Cardiac fibroblast (primary cell): ENCODE measurements around the gene CYP2E1.
A peak's percentile ranks its signal among the peaks of the same experiment; 100 is the strongest.
"Not testable (repeated sequence)": the region's sequence is repeated elsewhere in the genome, so short reads cannot be mapped to it uniquely, and the experiment has no call there.

Source experiments
- DNase-seq, 2 donors: peaks; one replicate each; pipeline versions ENCODE4 v3.0.0 to v3.0.0-alpha.2; 2010; ENCODE audit warnings: low read depth in 2 of 2
- H3K4me3 ChIP-seq, 2 donors: replicated peaks in 1 of 2; 1 replicate in 1 of 2; 2 replicates in 1 of 2; pipeline ENCODE4 v1.5.1; 2011; ENCODE audit warnings: low read depth in 2 of 2, low read length in 2 of 2, mild to moderate bottlenecking in 2 of 2, moderate library complexity in 1 of 2
- CTCF ChIP-seq: IDR thresholded peaks from one replicate; pipeline ENCODE4 v1.5.1; 2011; ENCODE audit warnings: low read depth, mild to moderate bottlenecking, low read length, inconsistent platforms

The CYP2E1 gene

GRCh38 chr10:133536198-133536597 is 9.0 kb downstream of the CYP2E1 start:
- H3K4me3 ChIP-seq, result no peak overlapping the region
- TF ChIP-seq CTCF, result no peak
- no peak for DNase-seq

- peak in 1 of 2 donors; percentile 22 for DNase-seq
- H3K4me3 ChIP-seq, result no peak overlapping the region
- no peak for TF ChIP-seq CTCF
These were observed 10.7 kb downstream of the CYP2E1 start for GRCh38 chr10:133537546-133538545.

GRCh38 chr10:133541441-133541975 is 14.3 kb downstream of the CYP2E1 start:
- H3K4me3 ChIP-seq, DNase-seq: not testable (repeated sequence)

GRCh38 chr10:133544506-133544905 is 17.3 kb downstream of the CYP2E1 start:
- no peak overlapping the region for H3K4me3 ChIP-seq
- TF ChIP-seq CTCF, result no peak
- DNase-seq, result no peak

- TF ChIP-seq CTCF, result no peak
These were observed 27.4 kb downstream of the CYP2E1 start for GRCh38 chr10:133554600-133554999.

GRCh38 chr10:133555521-133555920 is 28.4 kb downstream of the CYP2E1 start:
- H3K4me3 ChIP-seq, result no peak overlapping the region
- DNase-seq, result no peak
- no peak for TF ChIP-seq CTCF

More at GRCh38 chr10:133554600-133554999, 27.4 kb downstream of the CYP2E1 start:
- no peak overlapping the region for H3K4me3 ChIP-seq
- no peak for DNase-seq

- H3K4me3 ChIP-seq, result no peak overlapping the region
- no peak for DNase-seq
- no peak for TF ChIP-seq CTCF
These were observed 30.2 kb downstream of the CYP2E1 start for GRCh38 chr10:133557381-133557780.
